Spleen (tissue), 7 donors: ENCODE measurements around the gene SKIDA1.

Source experiments
- POLR2A ChIP-seq, 3 donors: fragments of 450-650 bp; IDR thresholded peaks; one replicate each; pipeline ENCODE4 v1.5.1; 2017; ENCODE audit warnings: antibody characterized with exemption in 3 of 3, mild to moderate bottlenecking in 1 of 3
- TF ChIP-seq, protein P1 (sequence below), 11 experiments: fragments of 200-600 bp in 7 of 11; fragments of 450-650 bp in 4 of 11; sonication (generic) in 4 of 11; IDR thresholded peaks in 8 of 11; conservative IDR thresholded peaks in 3 of 11; 1 replicate in 7 of 11; 2 replicates in 4 of 11; pipeline versions ENCODE4 v1.4.0 to v1.8.0; 2016 to 2021; ENCODE audit warnings: antibody characterized with exemption in 11 of 11, inconsistent platforms in 4 of 11, mild to moderate bottlenecking in 1 of 11
- donor health status: DM: no; HTN: no; CAD: no; lungs with moderate emphysema.
- donor health status: DM: no; HTN: no; CAD: no.
- donor health status: DM: no; HTN: no; CAD: no.

DNA sequence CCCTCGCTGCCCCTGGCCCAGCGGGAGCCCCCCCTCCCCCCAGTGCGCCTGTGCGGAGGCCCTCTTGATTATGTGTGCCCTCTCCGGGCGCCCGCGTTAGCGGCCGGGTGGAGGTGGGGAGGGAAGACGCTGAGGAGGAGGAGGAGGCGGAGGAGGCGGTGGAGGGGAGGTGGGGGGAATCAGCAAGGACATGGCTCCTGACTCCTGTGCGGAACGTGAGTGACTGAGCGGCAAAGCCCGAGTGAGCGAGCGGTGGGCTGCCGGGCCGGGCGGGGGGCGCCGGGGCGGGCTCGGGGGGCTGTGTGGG, 8.8 kb upstream of the SKIDA1 start:
- no peak for TF ChIP-seq POLR2A (IDR thresholded peaks at IDR 0.05)
- TF ChIP-seq, protein P1, sequence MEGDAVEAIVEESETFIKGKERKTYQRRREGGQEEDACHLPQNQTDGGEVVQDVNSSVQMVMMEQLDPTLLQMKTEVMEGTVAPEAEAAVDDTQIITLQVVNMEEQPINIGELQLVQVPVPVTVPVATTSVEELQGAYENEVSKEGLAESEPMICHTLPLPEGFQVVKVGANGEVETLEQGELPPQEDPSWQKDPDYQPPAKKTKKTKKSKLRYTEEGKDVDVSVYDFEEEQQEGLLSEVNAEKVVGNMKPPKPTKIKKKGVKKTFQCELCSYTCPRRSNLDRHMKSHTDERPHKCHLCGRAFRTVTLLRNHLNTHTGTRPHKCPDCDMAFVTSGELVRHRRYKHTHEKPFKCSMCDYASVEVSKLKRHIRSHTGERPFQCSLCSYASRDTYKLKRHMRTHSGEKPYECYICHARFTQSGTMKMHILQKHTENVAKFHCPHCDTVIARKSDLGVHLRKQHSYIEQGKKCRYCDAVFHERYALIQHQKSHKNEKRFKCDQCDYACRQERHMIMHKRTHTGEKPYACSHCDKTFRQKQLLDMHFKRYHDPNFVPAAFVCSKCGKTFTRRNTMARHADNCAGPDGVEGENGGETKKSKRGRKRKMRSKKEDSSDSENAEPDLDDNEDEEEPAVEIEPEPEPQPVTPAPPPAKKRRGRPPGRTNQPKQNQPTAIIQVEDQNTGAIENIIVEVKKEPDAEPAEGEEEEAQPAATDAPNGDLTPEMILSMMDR (IDR thresholded peaks at IDR 0.05 in 8 of 11, conservative IDR thresholded peaks at IDR 0.05 in 3 of 11): no peak
